SKM-1 (cell line): ENCODE results near the gene ROM1.
"Not testable (repeated sequence)": the region's sequence is repeated elsewhere in the genome, so short reads cannot be mapped to it uniquely, and the experiment has no call there.

Source experiments
- DNase-seq: peaks from one replicate; lab custom pipeline; 2025; ENCODE audit not compliant: unreplicated experiment; lab: John Stamatoyannopoulos, UW

Gene ROM1

DNA sequence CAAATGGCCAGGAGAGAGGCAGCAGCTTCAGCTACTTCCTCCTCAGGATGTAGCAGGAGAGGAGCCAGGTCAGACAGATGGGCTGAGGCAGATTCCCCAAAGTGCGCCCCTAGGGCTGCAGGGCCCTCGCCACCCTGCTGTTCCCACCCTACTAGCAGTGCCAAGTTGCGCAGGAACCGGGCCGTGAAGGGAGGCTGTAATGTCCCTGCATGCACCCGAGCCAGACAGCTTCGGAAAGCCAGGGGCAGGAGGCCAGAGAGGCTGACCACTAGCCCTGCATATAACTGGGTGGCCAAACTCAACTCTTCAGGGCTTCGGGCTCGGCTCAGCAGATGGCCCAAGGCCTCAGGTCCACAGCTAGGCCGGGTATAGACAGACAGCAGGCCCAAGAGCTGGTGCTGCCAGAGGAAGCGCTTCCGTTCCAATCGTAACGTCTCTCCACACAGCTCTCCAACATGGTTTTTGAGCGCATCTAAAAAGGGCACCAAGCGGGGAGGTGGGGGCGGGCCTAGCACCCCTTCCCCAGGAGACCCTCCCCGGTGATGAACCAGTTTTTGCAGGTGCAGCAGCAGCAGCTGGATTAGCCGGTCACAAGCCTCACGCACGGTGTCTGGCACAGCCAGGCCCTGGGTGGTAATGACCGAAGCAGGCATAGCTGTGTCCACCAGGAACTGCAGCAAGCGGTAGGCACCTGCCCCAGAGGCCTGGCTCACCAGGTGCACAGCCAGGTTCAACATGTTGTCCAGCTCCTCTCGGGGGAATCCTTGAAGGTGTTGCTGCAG is 35.3 kb downstream of the ROM1 start:
- DNase-seq, result no peak

DNA sequence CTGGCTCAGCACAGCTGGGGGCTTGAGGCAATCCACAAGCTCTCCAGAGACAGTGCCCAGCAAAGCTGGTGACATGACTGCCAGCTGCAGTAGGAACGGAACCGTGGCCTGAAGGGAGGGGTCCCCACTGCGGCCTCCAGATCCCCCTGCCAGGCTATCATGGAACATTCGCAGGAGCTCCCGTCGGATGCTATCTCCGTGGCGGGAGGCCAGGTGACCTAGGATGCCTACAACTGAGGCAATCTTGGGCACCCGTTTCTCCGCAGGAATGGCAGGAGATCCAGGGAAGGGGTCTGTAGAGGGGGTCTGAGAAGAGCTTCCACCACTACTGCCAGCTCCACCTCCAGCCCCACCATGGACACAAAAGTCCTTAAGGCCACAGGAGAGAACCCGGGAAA is 35.9 kb downstream of the ROM1 start:
- DNase-seq, result no peak

DNA sequence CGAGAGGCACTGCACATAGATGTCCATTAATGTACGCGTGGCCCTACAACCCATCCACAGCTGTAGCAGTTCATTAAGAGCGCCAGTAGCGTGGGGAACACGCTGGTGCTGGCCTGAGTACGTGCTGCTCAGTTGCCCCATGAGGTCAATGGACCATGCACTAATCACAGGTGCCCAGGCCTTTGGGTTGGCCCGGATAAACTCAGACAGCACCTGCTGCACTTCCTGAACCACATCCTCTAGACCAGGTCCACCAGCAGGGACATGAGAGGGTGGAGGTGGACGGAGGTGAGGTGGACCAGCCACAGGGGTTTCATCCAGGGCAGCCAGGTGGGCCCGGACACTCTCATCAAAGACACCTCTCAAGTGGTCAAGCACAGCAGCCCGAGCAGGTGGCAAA is 36.4 kb downstream of the ROM1 start:
- DNase-seq, result no peak

DNA sequence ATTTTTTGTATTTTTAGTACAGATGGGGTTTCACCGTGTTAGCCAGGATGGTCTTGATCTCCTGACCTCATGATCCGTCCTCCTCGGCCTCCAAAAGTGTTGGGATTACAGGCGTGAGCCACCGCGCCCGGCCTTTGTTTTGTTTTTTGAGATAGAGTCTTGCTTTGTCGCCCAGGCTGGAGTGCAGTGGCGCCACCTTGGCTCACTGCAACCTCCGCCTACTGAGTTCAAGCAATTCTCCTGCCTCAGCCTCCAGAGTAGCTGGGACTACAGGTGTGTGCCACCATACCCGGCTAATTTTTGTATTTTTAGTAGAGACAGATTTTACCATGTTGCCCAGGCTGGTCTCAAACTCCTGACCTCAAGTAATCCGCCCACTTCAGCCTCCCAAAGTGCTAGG is 37.2 kb downstream of the ROM1 start:
- not testable (repeated sequence) for DNase-seq

DNA sequence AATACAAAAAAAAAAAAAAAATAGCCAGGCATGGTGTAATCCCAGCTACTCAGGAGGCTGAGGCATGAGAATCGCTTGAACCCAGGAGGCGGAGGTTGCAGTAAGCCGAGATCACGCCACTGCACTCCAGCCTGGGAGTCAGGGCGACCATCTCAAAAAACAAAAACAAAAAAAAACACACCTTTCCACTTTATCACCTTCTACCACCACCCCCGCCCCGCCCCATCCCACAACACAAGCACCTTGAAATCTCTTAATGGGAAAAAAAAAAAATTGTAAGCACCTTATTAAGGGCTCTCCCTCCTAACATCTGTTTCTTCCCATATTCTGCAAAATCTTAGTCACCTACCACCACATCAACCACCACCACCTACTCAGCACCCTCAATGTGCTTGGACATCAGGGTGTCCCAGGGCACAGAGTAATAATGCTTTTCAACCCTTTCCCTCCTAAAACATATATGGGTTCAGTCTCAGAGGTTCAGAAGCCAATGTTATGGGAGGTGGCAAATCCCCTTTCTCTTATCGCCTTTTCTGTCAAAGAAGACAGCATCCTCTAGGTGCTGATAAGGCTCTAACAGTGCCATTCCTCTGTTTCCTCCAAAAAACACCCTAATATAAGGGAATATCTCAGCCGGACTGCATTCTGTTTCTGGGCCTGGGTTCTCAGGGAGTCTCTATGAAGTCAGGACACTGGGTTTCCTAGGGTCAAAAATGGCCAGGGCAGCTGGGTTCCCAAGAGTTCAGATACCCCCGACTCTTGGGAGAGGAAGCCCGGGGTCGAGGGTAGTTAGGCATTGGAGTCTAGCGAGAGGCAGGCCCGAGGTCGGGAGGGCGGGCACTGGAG is 39.3 kb downstream of the ROM1 start:
- no peak for DNase-seq

DNA sequence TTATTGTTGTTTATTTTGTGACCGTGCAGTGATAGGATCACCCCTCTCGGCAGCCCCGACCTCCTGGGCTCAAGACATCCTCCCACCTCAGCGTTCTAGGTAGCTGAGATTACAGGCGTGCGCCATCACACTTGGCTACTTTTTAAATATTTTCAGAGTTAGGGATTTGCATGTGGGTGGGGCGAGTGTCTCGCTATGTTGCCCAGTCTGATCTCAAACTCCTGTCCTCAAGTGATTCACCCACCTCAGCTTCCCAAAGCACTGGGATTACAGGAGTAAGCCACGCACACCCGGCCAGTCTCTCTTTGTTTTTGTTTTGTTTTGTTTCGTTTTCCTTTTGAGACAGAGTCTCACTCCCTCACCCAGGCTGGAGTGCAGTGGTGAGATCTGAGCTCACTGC is 41.2 kb downstream of the ROM1 start:
- no peak for DNase-seq

DNA sequence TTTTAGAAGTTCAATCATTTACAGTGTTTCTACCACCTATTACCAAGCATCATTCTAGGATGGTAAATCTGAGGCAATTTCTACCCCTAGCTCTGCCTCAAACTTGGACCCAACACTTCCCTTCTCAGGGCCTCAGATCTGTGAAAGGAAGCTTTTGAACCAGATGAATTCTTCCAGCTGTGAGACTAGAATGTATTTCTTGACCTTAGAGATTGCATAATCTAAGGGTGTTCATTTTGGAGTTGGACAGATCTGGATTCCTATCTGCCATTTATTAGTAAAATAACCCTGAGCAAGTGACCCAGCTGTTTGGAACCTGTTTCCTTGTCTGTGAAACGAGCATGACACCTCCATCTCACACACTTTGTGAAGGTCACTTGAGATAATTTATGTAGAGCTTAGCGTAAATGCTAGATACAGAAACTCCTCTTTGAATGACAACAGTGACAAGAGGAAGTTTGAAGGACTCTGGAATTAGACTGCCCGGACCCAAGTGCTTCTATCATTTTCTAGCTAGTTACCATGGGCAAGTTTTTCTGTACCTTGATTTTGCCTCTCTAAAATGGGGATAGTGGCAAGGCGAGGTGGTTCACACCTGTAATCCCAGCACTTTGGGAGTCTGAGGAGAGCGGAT is 43.9 kb downstream of the ROM1 start:
- no peak for DNase-seq

DNA sequence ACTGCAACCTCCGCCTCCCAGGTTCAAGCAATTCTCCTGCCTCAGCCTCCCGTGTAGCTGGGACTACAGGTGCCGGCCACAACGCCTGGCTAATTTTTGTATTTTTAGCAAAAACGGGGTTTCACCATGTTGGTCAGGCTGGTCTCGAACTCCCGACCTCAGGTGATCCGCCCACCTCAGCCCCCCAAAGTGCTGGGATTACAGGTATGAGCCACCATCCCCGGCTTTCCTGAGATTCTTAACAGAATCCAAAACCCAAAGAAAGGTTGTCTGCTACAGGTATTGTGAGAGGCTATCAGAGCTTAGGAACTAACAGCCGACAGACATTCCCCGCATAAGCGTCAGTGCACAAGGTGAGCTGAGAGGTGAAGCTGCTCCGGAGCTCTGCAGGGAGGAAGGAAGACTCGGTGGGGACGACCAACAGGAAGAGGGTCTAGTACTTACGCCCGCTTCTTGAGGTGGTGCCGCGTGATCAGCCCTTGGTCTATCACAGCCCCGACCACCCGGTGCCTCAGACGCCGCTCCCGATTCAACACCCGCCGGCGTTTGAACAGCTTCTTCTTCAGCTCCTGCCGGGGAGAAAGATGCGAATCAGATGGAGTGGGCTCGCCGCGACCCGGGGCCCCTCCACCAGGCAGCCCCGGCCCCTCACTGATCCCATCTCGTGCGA is 51.5 kb downstream of the ROM1 start:
- DNase-seq, result no peak
